T-helper 1 cell (primary cell): ENCODE measurements around the gene COL5A1.
"Not testable (repeated sequence)": the region's sequence is repeated elsewhere in the genome, so short reads cannot be mapped to it uniquely, and the experiment has no call there.

ENCODE experiments used
- DNase-seq, 5 donors: peaks; one replicate each; pipeline ENCODE4 v3.0.0-alpha.2; 2012 to 2020

The COL5A1 gene

GRCh38 chr9:134693641-134694367, 52.2 kb downstream of the COL5A1 start:
- no peak for DNase-seq

DNA sequence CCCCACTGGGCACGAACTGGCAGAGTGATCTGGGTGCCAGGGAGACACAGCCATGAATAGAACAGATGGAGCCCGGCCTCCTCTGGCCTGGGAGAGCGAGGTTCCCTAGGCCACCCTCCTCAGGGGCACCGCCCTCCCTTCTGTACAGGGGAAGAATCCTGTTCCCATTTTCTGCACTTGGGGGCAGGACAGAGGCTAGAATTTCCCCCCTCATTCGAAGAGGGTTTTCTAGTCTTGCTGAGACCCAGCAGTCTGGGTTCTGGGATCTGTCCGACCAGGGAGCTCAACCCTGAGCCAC, 52.7 kb downstream of the COL5A1 start:
- DNase-seq = peak in 1 of 5 donors; percentile 1

DNA sequence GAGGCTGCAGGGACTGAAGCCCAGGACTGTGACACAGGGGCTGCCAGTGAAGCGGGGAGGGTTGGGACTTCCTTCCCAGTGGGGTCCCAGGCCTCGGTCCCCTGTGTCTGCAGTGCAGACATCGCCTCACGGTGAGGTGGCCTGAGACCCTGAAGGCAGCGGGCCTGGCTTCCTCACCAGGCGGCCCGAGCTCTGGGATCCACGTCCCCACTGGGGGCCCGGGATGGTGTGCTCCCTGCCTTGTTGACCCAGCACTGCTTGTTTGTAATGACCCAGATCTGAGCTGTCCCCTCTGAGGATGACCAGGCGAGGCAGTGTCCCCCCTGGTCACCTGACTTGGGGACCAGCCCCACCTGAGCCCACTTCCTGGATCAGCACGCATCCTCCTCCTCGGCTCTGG, 53.1 kb downstream of the COL5A1 start:
- peak in 1 of 5 donors; percentile 0 for DNase-seq

DNA sequence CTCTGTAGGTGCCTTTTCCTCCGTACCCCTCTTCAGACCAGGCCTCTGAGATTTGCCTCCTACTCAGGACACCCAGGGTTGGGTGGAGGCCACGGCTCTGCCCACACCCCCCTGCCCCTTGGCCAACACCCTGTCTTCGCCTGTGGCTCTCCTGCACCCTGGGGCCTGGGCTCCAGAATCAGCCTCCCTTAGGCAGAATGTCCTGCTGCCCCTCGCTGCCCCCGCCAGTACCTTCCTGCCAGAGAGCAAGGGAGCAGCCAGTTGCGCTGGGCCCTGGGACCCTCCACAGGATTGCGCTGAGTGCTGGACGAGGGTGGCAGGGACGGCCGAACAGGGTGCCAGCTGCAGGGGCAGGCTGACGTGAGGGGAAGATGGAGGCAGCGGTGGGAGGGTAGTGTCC, 53.5 kb downstream of the COL5A1 start:
- DNase-seq = no peak

DNA sequence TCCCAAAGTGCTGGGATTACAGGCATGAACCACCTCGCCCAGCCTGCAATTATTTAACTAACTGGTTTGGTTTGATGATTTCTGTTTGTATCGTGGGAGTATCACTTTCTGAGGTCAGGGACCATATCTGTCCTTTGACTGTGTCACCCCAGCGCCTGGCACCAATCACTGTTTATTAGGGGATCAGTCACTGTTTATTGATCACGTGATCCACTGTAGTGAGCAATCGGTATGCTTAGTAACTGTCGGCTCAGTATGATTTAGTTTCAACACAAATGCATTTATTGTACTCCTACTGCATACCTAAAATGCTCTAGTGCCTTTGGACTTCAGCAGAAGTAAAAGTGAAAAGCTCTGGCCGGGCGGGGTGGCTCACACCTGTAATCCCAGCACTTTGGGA, 54.8 kb downstream of the COL5A1 start:
- no peak for DNase-seq

DNA sequence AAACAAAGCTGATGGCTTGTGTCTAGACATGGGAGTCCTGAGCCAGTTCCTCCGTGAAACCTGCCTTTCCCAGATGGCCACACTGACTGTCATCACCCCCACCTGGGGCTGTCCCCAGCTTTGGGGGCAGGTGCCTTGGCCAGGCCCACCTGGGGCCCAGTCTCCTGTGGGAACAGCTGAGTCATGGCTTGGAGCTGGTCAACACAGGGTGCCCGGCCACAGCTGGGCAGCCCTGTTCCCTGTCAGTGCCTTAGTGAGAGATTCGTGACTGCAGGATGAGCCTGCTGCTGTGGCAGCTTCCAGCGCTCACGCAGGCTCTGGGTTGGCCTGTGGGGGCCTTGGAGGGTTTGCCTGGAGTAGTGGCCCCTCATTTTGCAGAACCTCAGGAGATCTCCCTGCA, 56.5 kb downstream of the COL5A1 start:
- DNase-seq = no peak

DNA sequence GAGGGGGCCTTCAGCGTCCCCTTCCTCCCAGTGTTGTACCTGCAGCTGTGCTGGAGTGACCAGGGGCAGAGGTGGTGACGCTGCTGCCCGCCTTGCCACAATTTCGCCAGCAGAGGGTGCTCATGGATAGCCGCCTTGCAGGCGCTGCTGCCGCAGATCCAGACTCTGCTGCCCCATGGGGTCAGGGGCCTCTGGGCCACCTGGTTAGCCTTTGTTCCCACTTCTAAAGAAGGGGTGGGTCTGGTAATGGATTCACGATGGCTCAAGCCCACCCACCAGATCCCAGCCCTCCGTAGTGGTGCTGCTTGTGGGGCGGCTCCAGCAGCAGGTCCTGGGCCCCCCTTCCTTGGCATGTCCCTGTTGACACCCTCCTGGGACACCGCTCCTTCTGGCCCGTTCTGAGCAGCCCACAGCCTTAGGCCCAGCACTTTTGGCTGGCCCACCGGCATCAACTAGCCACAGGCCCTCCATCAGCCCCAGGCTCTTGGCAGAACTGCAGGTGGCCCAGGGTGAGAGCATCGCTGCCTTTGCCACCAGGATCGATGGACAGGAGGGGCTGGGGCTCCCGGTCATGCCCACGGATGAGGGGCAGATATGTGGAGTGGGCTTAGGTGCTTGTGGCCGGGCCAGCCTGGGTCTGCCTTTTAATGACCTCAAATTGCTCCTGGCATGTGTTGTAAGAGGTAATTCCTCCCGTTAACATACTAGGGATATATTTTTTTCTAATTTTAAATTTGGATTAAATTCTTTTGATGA, 57.2 kb downstream of the COL5A1 start:
- peak in 2 of 5 donors; percentile 15 to 33 for DNase-seq

- no peak for DNase-seq
Measured at GRCh38 chr9:134699343-134699740, 57.7 kb downstream of the COL5A1 start.

- DNase-seq = no peak
Measured at GRCh38 chr9:134700636-134701350, 59.2 kb downstream of the COL5A1 start.

DNA sequence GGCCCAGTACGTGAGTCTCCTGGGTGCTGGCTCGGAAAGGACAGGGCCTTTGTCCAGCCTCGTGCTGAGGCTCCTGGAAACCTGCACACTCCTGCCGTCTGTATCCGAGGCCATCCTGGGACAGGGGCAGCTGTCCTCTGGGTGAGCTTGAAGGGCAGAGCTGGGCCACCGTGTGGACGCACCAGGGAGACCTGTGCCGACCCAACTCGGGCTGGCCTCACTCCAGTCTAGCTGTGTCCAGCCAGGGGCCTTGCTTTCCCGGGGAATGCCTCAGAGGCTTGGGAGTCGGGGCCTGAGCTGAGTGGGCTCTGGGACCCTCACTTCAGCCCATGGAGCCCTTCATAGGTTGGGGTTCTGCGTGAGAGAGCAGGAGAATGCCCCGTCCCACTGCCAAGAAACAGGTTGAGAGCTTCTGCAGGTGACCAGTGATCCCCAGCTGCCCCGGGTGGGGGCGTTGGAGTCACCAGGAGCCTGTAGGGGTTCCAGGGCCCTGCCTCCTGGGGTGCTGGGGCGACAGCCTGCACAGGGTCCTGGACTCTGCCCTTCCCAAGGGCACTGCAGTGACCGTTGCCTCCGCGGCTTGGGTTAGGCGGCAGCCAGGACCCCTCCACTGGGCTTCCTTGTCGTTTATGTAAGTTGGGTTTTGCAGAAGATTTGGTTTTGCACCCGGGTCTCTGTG, 60.1 kb downstream of the COL5A1 start:
- no peak for DNase-seq

DNA sequence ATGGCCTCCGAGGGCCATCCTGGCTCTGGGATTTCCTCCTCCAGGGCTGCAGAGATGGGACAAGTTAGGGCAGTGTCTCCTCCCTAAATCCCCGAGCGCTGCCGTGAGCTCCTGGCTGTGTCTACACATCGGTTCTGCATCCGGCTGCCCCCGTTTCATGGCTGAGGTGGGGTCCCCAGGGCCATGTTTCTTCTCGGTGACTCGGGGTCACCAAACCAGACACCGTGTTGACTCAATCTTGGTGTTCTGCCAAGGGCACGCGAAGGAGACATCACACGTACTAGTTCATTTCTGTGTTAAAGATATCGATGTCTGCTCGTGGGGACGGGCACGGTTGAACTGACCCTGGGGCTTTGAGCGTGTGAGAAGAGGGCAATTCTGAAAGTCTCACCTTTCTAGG, 60.7 kb downstream of the COL5A1 start:
- no peak for DNase-seq

- not testable (repeated sequence) for DNase-seq
Measured at GRCh38 chr9:134703730-134704114, 62.1 kb downstream of the COL5A1 start.

DNA sequence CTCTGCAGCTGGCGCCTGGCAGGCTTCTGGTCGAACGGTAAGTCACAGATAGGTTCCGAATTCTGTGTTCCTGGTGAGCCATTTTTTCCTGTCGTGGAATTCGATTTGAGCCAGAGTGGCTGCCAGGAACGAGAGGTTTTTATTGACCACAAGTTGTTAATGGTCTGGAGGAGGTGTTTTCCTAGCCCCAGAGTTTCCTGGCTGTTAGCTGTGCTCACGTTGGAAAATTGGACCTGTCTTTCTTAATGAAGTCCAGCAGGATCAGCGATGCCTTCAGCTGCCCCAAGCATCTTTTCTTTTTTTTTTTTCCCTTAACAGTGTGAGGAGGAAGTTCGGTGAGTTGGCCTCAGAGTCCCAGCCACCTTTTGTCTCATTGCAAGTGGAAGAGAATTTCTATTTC, 62.9 kb downstream of the COL5A1 start:
- DNase-seq = no peak

DNA sequence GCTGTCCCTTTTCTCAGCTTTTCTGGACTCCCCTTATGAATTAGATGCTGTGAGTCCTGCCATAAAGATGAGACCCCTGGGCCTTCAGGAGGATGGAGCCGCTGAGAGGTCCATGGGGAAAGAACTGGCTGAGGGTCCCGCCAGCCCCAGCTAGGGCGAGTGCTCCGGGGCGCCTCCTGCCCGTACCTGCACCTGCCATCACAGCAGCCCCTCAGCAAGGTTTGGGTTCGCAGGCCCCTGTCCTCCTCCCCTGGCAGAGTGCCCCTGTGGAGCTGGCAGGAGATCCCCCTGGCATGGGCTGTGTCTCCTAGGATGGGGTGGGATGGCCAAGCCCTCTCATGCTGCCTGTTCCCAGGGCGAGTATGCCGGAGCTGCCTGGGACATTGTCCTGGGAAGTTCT, 64.2 kb downstream of the COL5A1 start:
- DNase-seq = no peak

GRCh38 chr9:134706522-134706921, 64.9 kb downstream of the COL5A1 start:
- no peak for DNase-seq

GRCh38 chr9:134707031-134707680, 65.6 kb downstream of the COL5A1 start:
- no peak for DNase-seq

DNA sequence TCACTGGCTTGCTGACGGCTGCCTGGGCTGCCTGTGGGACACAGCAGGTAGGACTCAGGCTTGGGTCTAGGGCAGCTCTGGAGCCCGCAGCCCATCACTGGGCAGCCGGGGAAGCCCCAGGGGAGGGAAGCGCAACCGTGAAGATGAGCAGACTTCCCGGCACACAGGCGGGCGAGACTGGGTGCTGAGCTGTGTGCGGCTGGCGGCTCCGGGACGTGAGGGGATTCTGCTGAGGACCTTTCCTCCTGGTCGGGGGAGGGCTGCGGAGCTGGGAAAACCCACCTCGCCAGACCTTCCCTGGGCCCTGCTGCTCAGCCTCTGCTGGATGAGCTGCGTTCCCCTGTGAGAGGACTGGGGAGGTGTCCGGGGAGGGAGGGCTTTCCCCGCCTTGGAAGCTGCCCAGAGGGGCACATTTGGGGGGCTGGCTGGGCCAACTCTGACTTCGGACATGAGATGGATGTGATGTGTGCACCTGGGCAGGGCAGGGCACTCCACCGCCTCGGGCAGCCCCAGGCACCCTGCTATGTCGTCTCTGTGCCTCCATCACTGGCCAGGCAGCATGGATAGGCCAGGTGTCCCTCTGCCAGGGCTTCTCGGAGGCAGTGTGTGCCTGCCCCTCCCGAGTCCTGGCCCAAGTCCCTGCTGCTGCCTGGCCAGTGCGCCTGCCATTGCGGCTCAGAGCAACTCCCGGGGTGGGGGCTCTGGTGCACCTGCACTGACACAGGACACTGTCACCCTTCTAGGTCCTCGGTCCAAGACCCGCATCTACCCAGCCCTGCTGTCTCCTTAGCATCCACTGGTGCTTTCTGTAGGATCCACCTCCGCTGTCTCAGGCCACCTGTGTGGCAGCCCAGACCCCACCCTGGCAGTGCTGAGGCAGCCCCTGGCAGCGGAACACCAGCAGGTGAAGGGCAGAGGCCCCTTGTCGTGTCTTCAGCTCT, 66.4 kb downstream of the COL5A1 start:
- no peak for DNase-seq

GRCh38 chr9:134708672-134709038, 67.1 kb downstream of the COL5A1 start:
- DNase-seq = no peak

- DNase-seq = no peak
Measured at GRCh38 chr9:134709512-134710270, 68.1 kb downstream of the COL5A1 start.

GRCh38 chr9:134710271-134710540, 68.6 kb downstream of the COL5A1 start:
- DNase-seq = no peak

GRCh38 chr9:134710901-134711300, 69.3 kb downstream of the COL5A1 start:
- no peak for DNase-seq
